GM12878 (cell line): ENCODE results near the gene TNFRSF1B. TPM values are rescaled to one million over a fixed set of nuclear protein-coding genes. Genes with fewer than 3 reads are reported as not detected.
A peak's percentile ranks its signal among the peaks of the same experiment; 100 is the strongest.

Source experiments
- ASH2L ChIP-seq: fragments of 300-600, 200-600 bp; sonication (generic); IDR thresholded peaks from 2 replicates; pipeline ENCODE4 v1.6.1; 2017; ENCODE audit warnings: low read depth, mild to moderate bottlenecking, borderline replicate concordance
- FOXK2 ChIP-seq: fragments of 450-650 bp; IDR thresholded peaks from 2 replicates; pipeline ENCODE4 v1.6.1; 2017; ENCODE audit warnings: mild to moderate bottlenecking, moderate library complexity
- NR2F1 ChIP-seq: fragments of 450-650 bp; conservative IDR thresholded peaks from 2 replicates; pipeline ENCODE4 v1.6.1; 2017; ENCODE audit warnings: mild to moderate bottlenecking
- SRF ChIP-seq, 2 experiments: IDR thresholded peaks; 2 replicates each; pipeline ENCODE4 v1.6.1; 2011; ENCODE audit warnings: low read depth in 2 of 2, low read length in 2 of 2, mild to moderate bottlenecking in 1 of 2, moderate library complexity in 1 of 2
- STAT3 ChIP-seq: IDR thresholded peaks from 2 replicates; pipeline ENCODE4 v1.6.1; 2011; ENCODE audit warnings: low read depth, low read length, improper control_type of control experiment
- TCF12 ChIP-seq: IDR thresholded peaks from 2 replicates; pipeline ENCODE4 v1.6.1; 2011; ENCODE audit warnings: low read depth, mild to moderate bottlenecking, low read length
- polyA plus RNA-seq, 11 experiments: library from polyadenylated mRNA; depleted of rRNA in 4 of 11; unstranded in 6 of 11; stranded (reverse) in 5 of 11; fragments of >200 nt; fragmentation: Nextera tagmentation in 4 of 11; fragmentation: Illumina TruSeq in 1 of 11; extraction: Ambion mirVana in 4 of 11; extraction: Trizol in 1 of 11; gene quantifications; 1 replicate in 1 of 11; 2 replicates in 10 of 11; pipeline versions ENCODE4 v1.2.1 to v1.2.3, GENCODE V29; 2011 to 2016; ENCODE audit warnings: inconsistent platforms in 2 of 11, missing spikeins in 2 of 11, low read depth in 1 of 11
- total RNA-seq, 4 experiments: library from RNA; depleted of rRNA in 3 of 4; stranded (reverse); fragments of >200 nt in 3 of 4; fragmentation: Illumina TruSeq in 1 of 4; extraction: Trizol in 1 of 4; gene quantifications; 2 replicates each; pipeline versions ENCODE4 v1.2.1 to v1.2.3, GENCODE V29; 2013 to 2021
- TF ChIP-seq, protein P1 (sequence below): fragments of 450-650 bp; formaldehyde crosslinking; IDR thresholded peaks from 2 replicates; pipeline ENCODE4 v1.5.0; 2022; ENCODE audit warnings: mild to moderate bottlenecking, missing genetic modification characterization
- TF ChIP-seq, protein P2 (sequence below): fragments of 450-650 bp; IDR thresholded peaks from 2 replicates; pipeline ENCODE4 v1.6.1; 2018; ENCODE audit warnings: mild to moderate bottlenecking, low read depth, moderate library complexity; ENCODE audit not compliant: partially characterized antibody
- TF ChIP-seq, protein P3 (sequence below): fragments of 450-650 bp; IDR thresholded peaks from 2 replicates; pipeline ENCODE4 v1.6.1; 2017; ENCODE audit warnings: mild to moderate bottlenecking, moderate library complexity
- TF ChIP-seq, protein P4 (sequence below): IDR thresholded peaks from 2 replicates; pipeline ENCODE4 v1.6.1; 2011; ENCODE audit warnings: borderline replicate concordance, low read depth, mild to moderate bottlenecking, moderate library complexity, mixed read lengths, low read length; ENCODE audit not compliant: insufficient read depth; ENCODE audit errors: extremely low read length
- TF ChIP-seq, protein P5 (sequence below): fragments of 450-650 bp; conservative IDR thresholded peaks from 2 replicates; pipeline ENCODE4 v1.6.1; 2017; ENCODE audit warnings: mild to moderate bottlenecking, moderate library complexity

The TNFRSF1B gene
- total and polyA plus RNA-seq, 10 of the 15 experiments (the other 5 are each of a cell fraction or from before 2014, with no cell fraction given): 10.1 to 87.2 (median 37.3) TPM

DNA sequence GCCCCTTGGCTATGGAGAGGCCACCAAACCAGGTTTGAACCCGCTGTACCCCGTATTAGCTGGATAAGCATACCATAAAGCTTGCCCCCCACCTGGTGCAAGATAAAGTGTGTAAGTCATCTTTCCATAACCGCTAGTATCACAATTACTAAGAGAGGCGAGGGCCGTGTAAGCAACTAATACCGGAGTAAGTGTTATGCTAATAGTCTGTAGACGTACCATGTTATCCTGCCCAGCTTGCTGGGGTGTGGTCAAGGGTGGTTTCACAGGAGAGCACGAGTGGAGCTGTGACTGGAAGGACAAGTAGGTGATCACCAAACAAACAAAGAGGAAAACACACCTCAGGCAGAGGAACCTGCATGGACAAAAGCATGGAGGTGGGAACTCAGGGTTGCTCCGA lies 3.6 kb upstream of the TNFRSF1B start (continued):
- TF ChIP-seq, protein P1, sequence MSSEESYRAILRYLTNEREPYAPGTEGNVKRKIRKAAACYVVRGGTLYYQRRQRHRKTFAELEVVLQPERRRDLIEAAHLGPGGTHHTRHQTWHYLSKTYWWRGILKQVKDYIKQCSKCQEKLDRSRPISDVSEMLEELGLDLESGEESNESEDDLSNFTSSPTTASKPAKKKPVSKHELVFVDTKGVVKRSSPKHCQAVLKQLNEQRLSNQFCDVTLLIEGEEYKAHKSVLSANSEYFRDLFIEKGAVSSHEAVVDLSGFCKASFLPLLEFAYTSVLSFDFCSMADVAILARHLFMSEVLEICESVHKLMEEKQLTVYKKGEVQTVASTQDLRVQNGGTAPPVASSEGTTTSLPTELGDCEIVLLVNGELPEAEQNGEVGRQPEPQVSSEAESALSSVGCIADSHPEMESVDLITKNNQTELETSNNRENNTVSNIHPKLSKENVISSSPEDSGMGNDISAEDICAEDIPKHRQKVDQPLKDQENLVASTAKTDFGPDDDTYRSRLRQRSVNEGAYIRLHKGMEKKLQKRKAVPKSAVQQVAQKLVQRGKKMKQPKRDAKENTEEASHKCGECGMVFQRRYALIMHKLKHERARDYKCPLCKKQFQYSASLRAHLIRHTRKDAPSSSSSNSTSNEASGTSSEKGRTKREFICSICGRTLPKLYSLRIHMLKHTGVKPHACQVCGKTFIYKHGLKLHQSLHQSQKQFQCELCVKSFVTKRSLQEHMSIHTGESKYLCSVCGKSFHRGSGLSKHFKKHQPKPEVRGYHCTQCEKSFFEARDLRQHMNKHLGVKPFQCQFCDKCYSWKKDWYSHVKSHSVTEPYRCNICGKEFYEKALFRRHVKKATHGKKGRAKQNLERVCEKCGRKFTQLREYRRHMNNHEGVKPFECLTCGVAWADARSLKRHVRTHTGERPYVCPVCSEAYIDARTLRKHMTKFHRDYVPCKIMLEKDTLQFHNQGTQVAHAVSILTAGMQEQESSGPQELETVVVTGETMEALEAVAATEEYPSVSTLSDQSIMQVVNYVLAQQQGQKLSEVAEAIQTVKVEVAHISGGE: no peak
- TF ChIP-seq NR2F1 (0 out of 2 replicates have a peak, but pooled peaks have one; percentile 13), ASH2L (no peak), SRF (IDR thresholded peaks at IDR 0.05; ENCODE audit: low read depth in 2 of 2, low read length in 2 of 2) (0 out of 4 replicates have a peak, but pooled peaks of 1 of the 2 experiments have one; percentile 8), TCF12 (peak; percentile 71; the same call in 1 of the 2 replicates), STAT3 (no peak), FOXK2 (no peak)
- TF ChIP-seq, protein P2, sequence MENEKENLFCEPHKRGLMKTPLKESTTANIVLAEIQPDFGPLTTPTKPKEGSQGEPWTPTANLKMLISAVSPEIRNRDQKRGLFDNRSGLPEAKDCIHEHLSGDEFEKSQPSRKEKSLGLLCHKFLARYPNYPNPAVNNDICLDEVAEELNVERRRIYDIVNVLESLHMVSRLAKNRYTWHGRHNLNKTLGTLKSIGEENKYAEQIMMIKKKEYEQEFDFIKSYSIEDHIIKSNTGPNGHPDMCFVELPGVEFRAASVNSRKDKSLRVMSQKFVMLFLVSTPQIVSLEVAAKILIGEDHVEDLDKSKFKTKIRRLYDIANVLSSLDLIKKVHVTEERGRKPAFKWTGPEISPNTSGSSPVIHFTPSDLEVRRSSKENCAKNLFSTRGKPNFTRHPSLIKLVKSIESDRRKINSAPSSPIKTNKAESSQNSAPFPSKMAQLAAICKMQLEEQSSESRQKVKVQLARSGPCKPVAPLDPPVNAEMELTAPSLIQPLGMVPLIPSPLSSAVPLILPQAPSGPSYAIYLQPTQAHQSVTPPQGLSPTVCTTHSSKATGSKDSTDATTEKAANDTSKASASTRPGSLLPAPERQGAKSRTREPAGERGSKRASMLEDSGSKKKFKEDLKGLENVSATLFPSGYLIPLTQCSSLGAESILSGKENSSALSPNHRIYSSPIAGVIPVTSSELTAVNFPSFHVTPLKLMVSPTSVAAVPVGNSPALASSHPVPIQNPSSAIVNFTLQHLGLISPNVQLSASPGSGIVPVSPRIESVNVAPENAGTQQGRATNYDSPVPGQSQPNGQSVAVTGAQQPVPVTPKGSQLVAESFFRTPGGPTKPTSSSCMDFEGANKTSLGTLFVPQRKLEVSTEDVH: no peak
- TF ChIP-seq, protein P3, sequence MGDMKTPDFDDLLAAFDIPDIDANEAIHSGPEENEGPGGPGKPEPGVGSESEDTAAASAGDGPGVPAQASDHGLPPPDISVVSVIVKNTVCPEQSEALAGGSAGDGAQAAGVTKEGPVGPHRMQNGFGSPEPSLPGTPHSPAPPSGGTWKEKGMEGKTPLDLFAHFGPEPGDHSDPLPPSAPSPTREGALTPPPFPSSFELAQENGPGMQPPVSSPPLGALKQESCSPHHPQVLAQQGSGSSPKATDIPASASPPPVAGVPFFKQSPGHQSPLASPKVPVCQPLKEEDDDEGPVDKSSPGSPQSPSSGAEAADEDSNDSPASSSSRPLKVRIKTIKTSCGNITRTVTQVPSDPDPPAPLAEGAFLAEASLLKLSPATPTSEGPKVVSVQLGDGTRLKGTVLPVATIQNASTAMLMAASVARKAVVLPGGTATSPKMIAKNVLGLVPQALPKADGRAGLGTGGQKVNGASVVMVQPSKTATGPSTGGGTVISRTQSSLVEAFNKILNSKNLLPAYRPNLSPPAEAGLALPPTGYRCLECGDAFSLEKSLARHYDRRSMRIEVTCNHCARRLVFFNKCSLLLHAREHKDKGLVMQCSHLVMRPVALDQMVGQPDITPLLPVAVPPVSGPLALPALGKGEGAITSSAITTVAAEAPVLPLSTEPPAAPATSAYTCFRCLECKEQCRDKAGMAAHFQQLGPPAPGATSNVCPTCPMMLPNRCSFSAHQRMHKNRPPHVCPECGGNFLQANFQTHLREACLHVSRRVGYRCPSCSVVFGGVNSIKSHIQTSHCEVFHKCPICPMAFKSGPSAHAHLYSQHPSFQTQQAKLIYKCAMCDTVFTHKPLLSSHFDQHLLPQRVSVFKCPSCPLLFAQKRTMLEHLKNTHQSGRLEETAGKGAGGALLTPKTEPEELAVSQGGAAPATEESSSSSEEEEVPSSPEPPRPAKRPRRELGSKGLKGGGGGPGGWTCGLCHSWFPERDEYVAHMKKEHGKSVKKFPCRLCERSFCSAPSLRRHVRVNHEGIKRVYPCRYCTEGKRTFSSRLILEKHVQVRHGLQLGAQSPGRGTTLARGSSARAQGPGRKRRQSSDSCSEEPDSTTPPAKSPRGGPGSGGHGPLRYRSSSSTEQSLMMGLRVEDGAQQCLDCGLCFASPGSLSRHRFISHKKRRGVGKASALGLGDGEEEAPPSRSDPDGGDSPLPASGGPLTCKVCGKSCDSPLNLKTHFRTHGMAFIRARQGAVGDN: peak; percentile 61; the same call in 1 of the 2 replicates
- TF ChIP-seq, protein P4, sequence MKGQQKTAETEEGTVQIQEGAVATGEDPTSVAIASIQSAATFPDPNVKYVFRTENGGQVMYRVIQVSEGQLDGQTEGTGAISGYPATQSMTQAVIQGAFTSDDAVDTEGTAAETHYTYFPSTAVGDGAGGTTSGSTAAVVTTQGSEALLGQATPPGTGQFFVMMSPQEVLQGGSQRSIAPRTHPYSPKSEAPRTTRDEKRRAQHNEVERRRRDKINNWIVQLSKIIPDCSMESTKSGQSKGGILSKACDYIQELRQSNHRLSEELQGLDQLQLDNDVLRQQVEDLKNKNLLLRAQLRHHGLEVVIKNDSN: no peak
- TF ChIP-seq, protein P5, sequence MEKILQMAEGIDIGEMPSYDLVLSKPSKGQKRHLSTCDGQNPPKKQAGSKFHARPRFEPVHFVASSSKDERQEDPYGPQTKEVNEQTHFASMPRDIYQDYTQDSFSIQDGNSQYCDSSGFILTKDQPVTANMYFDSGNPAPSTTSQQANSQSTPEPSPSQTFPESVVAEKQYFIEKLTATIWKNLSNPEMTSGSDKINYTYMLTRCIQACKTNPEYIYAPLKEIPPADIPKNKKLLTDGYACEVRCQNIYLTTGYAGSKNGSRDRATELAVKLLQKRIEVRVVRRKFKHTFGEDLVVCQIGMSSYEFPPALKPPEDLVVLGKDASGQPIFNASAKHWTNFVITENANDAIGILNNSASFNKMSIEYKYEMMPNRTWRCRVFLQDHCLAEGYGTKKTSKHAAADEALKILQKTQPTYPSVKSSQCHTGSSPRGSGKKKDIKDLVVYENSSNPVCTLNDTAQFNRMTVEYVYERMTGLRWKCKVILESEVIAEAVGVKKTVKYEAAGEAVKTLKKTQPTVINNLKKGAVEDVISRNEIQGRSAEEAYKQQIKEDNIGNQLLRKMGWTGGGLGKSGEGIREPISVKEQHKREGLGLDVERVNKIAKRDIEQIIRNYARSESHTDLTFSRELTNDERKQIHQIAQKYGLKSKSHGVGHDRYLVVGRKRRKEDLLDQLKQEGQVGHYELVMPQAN: no peak
